Measurements from ENCODE around the gene EPC1. TPM values are rescaled to one million over a fixed set of nuclear protein-coding genes. Genes with fewer than 3 reads are reported as not detected.
"Not testable (repeated sequence)": the region's sequence is repeated elsewhere in the genome, so short reads cannot be mapped to it uniquely, and the experiment has no call there.

Gene EPC1
- polyA plus RNA-seq, 4 donors = 63.3 to 74.5 (median 68.6) TPM

DNA sequence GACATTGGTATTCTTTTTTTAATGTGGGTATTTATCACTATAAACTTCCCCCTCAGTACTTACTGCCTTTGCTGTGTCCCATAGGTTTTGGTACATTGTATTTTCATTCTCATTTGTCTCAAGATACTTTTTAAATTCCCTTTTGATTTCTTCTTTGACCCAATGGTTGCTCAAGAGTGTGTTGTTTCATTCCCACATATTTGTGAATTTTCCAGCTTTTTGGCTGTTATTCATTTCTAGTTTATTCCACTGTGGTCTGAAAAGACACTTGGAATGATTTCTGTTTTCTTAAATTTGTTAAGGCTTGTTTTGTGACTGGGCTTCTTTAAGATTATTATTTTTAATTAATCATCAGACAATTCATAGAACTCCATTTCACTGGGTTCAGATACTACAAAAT, 105.0 kb downstream of the EPC1 start:
- no peak for DNase-seq (ENCODE audit: low read depth in 4 of 4, low spot score in 3 of 4)

- DNase-seq (ENCODE audit: low read depth in 4 of 4, low spot score in 3 of 4) = no peak
These were observed 106.5 kb downstream of the EPC1 start for GRCh38 chr10:32240471-32240870.

DNA sequence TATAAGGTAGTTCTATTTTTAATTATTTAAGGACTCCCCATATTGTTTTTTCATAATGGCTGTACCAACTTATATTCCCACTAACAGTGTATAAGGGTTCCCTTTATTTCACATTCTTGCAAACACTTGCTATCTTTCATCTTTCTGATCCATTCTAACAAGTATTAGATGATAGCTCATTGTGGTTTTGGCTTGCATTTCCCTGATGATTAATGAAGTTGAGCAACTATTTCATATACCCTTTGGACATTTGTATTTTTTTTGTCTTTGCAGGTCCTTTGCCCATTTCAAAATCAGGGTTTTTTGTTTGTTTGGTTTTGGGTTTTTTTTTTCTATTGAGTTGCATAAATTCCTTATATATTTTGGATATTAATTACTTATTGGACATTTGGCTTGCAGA, 107.2 kb downstream of the EPC1 start:
- DNase-seq (ENCODE audit: low read depth in 4 of 4, low spot score in 3 of 4) = no peak

DNA sequence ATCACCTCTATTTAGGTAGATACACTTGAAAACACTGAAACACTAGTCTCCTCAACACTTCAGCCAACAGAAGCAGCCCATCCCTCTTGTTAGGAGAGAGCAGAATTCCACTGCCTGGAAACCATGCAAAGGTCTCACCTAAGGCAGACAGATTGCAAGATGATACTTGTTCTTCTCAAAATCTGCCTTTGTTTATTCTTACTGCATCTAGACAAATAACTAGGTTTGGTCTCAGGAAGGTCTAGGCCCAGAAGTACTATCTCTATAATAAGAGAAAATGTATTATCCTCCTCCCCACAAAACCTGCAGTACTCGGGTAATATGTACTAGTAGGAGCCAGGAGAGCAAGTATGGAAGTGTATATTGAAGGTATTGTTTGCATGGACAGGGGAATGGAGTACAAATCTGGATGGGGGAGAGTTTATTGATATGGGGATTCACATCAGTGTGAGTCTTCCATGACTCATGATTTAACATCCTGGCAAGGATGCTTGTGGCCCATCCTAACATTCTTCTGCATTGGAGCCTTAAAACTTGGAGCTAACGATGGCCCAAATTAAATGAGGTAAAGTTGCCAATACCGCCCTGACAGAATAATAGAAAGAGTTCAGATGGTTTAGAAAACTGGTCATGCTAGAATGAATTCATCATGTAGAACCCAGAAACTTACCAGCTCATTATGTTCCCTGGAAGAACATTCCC, 109.2 kb downstream of the EPC1 start:
- no peak for DNase-seq (ENCODE audit: low read depth in 4 of 4, low spot score in 3 of 4)

DNA sequence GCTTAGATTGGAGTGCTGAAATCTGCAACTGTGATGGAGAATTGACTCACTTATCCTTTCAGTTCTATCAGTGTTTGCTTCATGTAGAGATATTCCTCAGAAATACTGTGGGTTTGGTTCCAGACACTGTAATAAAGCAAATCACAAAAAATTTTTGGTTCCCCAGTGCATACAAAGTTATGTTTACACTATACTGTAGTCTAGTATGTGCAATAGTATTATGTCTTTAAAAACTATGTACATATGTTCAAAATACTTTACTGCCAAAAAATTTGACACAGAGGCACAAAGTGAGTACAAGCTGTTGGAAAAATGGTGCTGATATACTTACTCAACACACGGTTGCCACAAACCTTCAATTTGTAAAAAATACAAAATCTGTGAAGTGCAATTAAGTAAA, 112.5 kb downstream of the EPC1 start:
- no peak for DNase-seq (ENCODE audit: low read depth in 4 of 4, low spot score in 3 of 4)

DNA sequence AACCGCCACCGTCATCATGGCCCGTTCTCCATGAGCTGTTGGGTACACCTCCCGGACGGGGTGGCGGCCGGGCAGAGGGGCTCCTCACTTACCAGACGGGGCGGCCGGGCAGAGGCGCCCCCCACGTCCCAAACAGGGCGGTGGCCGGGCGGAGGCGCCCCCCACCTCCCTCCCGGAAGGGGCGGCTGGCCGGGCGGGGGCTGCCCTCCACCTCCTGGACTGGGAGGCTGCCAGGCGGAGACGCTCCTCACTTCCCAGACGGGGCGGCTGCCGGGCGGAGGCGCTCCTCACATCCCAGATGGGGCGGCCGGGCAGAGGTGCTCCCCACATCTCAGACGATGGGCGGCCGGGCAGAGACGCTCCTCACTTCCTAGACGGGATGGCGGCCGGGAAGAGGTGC, 113.6 kb downstream of the EPC1 start:
- not testable (repeated sequence) for DNase-seq (ENCODE audit: low read depth in 4 of 4, low spot score in 3 of 4)

DNA sequence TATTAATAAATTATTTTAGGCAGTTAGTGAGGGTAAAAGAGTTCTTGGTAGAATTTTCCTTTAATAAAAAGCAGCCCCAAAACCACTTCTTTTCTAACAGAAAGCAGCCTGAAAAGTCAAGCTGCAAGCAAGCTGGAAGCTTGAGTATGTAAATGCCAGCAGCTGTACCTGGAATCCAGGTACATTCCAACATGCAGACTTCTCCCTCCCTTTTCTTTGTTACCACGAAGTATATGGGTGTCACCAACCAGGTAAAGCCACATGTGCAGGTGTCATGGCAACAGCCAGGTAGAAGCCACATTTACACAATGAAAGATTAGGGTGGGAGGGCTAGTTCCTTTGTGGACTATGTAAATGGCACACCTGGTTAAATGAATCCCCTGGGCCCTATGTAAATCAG, 114.6 kb downstream of the EPC1 start:
- DNase-seq (ENCODE audit: low read depth in 4 of 4, low spot score in 3 of 4) = no peak

GRCh38 chr10:32229788-32230187, 117.2 kb downstream of the EPC1 start:
- not testable (repeated sequence) for DNase-seq (ENCODE audit: low read depth in 4 of 4, low spot score in 3 of 4)

GRCh38 chr10:32229170-32229569, 117.8 kb downstream of the EPC1 start:
- DNase-seq (ENCODE audit: low read depth in 4 of 4, low spot score in 3 of 4) = no peak

- no peak for DNase-seq (ENCODE audit: low read depth in 4 of 4, low spot score in 3 of 4)
These were observed 119.2 kb downstream of the EPC1 start for GRCh38 chr10:32227802-32228201.

DNA sequence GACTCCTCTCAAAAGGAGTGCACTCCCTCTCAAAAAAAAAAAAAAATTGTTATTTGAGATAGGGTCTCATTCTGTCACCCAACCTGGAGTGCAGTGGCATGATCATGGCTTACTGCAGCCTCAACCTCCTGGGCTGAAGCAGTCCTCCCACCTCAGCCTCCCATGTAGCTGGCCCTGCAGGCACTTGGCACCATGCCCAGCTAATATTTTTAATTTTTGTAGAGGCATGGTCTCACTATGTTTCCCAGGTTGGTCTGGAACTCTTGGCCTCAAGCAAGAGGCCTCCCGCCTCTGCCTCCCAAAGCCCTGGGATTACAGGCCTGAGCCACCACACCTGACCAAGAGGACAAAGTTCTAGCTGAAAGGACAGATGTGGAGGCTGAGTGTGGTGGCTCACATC, 120.3 kb downstream of the EPC1 start:
- DNase-seq (ENCODE audit: low read depth in 4 of 4, low spot score in 3 of 4) = no peak

DNA sequence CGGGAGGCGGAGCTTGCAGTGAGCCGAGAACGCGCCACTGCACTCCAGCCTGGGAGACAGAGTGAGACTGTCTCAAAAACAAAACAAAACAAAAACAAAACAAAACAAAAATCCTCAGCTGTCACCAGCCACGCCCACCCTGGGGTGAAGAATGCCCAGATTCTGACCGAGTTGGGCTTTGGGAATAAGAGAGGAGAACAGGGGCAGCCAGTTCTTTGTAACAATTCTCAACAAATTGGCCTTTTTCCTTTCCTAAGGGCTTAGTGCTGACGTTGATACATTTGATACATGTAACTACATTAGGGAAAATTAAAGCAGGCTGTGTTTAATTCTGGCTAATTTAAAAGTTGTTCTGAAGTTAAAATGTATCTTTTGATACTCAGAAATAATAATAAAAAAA, 121.0 kb downstream of the EPC1 start:
- no peak for DNase-seq (ENCODE audit: low read depth in 4 of 4, low spot score in 3 of 4)

DNA sequence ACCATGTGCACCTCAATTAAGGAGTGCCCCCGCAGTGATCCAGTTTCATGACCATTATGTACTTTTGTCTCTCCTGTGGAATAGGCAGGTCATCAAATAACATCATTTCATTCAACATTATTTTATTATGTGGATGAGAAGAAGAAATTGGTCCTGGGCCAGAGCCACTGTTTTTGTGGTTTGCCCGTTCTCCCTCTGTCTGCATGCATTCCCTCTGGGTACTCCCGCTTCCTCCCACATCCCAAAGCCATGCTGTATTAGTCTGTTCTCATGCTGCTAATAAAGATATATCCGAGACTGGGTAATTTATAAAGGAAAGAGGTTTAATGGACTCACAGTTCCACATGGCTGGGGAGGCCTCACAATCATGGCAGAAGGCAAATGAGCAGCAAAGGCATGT, 124.6 kb downstream of the EPC1 start:
- not testable (repeated sequence) for DNase-seq (ENCODE audit: low read depth in 4 of 4, low spot score in 3 of 4)

- DNase-seq (ENCODE audit: low read depth in 4 of 4, low spot score in 3 of 4) = not testable (repeated sequence)
These were observed 127.8 kb downstream of the EPC1 start for GRCh38 chr10:32219156-32219555.

DNA sequence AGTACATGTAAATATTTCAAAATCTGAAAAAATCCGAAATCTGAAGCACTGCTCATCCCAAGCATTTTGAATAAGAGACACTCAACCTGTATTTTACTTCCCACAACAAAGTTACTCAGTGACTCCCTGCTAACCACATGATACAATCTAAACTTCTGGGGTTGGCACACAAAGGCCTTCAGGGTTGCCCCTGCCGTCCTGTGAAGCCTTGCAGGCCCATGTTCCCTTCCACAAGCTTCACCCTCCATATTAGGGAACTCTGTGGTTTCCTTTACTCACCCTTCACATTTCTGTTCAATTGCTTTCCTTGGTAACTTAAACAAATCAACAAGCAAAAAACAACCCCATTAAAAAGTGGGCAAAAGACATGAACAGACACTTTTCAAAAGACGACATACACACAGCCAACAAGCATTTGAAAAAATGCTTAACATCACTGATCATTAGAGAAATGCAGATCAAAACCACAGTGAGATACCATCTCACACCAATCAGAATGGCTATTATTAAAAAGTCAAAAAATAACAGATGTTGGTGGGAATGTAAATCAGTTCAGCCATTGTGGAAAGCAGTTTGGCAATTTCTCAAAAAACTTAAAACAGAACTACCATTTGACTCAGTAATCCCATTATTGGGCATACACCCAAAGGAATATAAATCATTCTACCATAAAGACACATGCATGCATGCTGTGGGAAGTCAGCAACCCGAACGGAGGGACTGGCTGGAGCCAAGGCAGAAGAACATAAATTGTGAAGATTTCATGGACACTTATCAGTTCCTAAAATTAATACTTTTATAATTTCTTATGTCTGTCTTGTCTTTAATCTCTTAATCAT, 128.5 kb downstream of the EPC1 start:
- not testable (repeated sequence) for DNase-seq (ENCODE audit: low read depth in 4 of 4, low spot score in 3 of 4)

Other genes starting within 250 kb of the EPC1 start
- 1 to 10 TPM; 4.4 to 7.3 (median 6.2) TPM for gene CCDC7, start 99.0 kb upstream of the EPC1 start, polyA plus RNA-seq (ENCODE audit: insufficient read length in 4 of 4)

Measured in left renal pelvis (tissue), 4 donors.